SU-DHL-6 (cell line): Measurements from ENCODE around the gene NOP53.

Experiments
- EZH2phosphoT487 ChIP-seq: fragments of 200-600 bp; sonication (generic), shearing (Covaris generic); conservative IDR thresholded peaks from 2 replicates; pipeline ENCODE4 v1.6.1; 2018; ENCODE audit warnings: mild to moderate bottlenecking, antibody characterized with exemption, low read length, moderate library complexity, mixed read lengths
- TF ChIP-seq, protein P1 (sequence below): fragments of 200-600 bp; sonication (generic); IDR thresholded peaks from one replicate; pipeline ENCODE4 v1.5.1; 2017; ENCODE audit warnings: antibody characterized with exemption, mild to moderate bottlenecking, low read length, moderate library complexity; ENCODE audit not compliant: insufficient read depth, poor library complexity, severe bottlenecking

DNA sequence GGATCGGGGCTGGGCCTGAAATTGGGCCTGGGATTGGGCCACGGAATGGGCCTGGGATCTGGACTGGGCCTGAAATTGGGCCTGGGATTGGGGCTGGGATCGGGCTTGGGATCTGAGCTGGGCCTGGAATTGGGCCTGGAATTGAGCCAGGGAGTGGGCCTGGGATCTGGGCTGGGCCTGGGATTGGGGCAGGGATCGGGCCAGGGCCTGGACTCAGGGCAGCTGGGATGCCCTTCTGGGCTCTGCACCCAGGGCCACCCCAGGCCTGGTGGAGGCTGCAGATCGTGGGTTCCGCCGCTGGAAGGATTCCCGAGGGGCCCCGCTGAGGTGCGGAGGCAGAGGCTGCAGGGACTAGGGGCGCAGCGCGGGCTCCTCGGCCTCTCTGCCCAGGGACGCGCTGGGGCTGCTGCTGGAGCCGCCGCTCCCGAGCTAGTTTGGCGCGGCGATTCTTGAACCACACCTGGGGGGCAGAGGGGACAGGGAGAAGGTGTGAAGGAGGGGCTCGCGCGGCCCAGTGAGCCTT lies 57.2 kb downstream of the NOP53 start:
- TF ChIP-seq, protein P1, sequence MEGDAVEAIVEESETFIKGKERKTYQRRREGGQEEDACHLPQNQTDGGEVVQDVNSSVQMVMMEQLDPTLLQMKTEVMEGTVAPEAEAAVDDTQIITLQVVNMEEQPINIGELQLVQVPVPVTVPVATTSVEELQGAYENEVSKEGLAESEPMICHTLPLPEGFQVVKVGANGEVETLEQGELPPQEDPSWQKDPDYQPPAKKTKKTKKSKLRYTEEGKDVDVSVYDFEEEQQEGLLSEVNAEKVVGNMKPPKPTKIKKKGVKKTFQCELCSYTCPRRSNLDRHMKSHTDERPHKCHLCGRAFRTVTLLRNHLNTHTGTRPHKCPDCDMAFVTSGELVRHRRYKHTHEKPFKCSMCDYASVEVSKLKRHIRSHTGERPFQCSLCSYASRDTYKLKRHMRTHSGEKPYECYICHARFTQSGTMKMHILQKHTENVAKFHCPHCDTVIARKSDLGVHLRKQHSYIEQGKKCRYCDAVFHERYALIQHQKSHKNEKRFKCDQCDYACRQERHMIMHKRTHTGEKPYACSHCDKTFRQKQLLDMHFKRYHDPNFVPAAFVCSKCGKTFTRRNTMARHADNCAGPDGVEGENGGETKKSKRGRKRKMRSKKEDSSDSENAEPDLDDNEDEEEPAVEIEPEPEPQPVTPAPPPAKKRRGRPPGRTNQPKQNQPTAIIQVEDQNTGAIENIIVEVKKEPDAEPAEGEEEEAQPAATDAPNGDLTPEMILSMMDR: no peak
- no peak for TF ChIP-seq EZH2phosphoT487
